ENCODE results near the gene CPXM2. TPM values are rescaled to one million over a fixed set of nuclear protein-coding genes. Genes with fewer than 3 reads are reported as not detected.

Gene CPXM2
- total and polyA plus RNA-seq, 2 experiments from 2014 or later: 3.7 to 4.9 TPM

- H3K27me3 ChIP-seq: peaks cover 7% of the 10 kb centered on the region
- TF ChIP-seq EZH2 (IDR thresholded peaks at IDR 0.05; ENCODE audit: borderline replicate concordance): no peak
- TF ChIP-seq CTCF (IDR thresholded peaks at IDR 0.05; ENCODE audit: poor library complexity): no peak
- no peak for TF ChIP-seq EZH2phosphoT487 (IDR thresholded peaks at IDR 0.05; ENCODE audit: low read depth, severe bottlenecking, unreplicated experiment)
- no peak for DNase-seq (ENCODE audit: low spot score)
- H4K20me1 ChIP-seq (ENCODE audit: insufficient read depth, poor library complexity, severe bottlenecking): no peaks in the 10 kb centered on the region
- H3K9me3 ChIP-seq (ENCODE audit: low read depth): no peaks in the 10 kb centered on the region
- no peaks in the 10 kb centered on the region for H3K4me1 ChIP-seq (ENCODE audit: insufficient read depth)
- H3K4me3 ChIP-seq: no peak overlapping the region
- no peak overlapping the region for H3K27ac ChIP-seq
- no peak overlapping the region for H3K4me2 ChIP-seq
- no peak overlapping the region for H2AFZ ChIP-seq
- H3K79me2 ChIP-seq: no peaks in the 10 kb centered on the region
- WGBS (ENCODE audit: low lambda C conversion rate, missing lambda C conversion rate): 71% methylated on average over 3 of the region's 3 CpGs
- H3K9me2 ChIP-seq (replicated peaks; ENCODE audit: insufficient read depth): no peaks in the 10 kb centered on the region
- no peaks in the 10 kb centered on the region for H3K36me3 ChIP-seq (replicated peaks; ENCODE audit: insufficient read depth, low read depth)
These were observed 108.3 kb downstream of the CPXM2 start for GRCh38 chr10:123783296-123783695.

GRCh38 chr10:123782549-123782948, 109.1 kb downstream of the CPXM2 start:
- no peaks in the 10 kb centered on the region for H3K36me3 ChIP-seq (replicated peaks; ENCODE audit: insufficient read depth, low read depth)
- TF ChIP-seq CTCF (IDR thresholded peaks at IDR 0.05; ENCODE audit: poor library complexity): no peak
- TF ChIP-seq EZH2phosphoT487 (IDR thresholded peaks at IDR 0.05; ENCODE audit: low read depth, severe bottlenecking, unreplicated experiment): no peak
- TF ChIP-seq EZH2 (IDR thresholded peaks at IDR 0.05; ENCODE audit: borderline replicate concordance): no peak
- no peak overlapping the region for H3K4me2 ChIP-seq
- no peaks in the 10 kb centered on the region for H3K79me2 ChIP-seq
- H2AFZ ChIP-seq: no peak overlapping the region
- H3K4me3 ChIP-seq: no peak overlapping the region
- no peak overlapping the region for H3K27ac ChIP-seq
- no peak for DNase-seq (ENCODE audit: low spot score)
- no peaks in the 10 kb centered on the region for H3K9me2 ChIP-seq (replicated peaks; ENCODE audit: insufficient read depth)
- H3K27me3 ChIP-seq: peaks cover 5% of the 10 kb centered on the region
- no peaks in the 10 kb centered on the region for H3K9me3 ChIP-seq (ENCODE audit: low read depth)
- no peaks in the 10 kb centered on the region for H3K4me1 ChIP-seq (ENCODE audit: insufficient read depth)
- 77% methylated on average over 5 of the region's 5 CpGs for WGBS (ENCODE audit: low lambda C conversion rate, missing lambda C conversion rate)
- H4K20me1 ChIP-seq (ENCODE audit: insufficient read depth, poor library complexity, severe bottlenecking): no peaks in the 10 kb centered on the region

- WGBS (ENCODE audit: low lambda C conversion rate, missing lambda C conversion rate): 35% methylated on average over 8 of the region's 8 CpGs
- no peak overlapping the region for H3K27ac ChIP-seq
- no peaks in the 10 kb centered on the region for H3K79me2 ChIP-seq
- no peaks in the 10 kb centered on the region for H3K36me3 ChIP-seq (replicated peaks; ENCODE audit: insufficient read depth, low read depth)
- H3K4me3 ChIP-seq: no peak overlapping the region
- no peak overlapping the region for H3K4me2 ChIP-seq
- TF ChIP-seq CTCF (IDR thresholded peaks at IDR 0.05; ENCODE audit: poor library complexity) (no peak), EZH2phosphoT487 (IDR thresholded peaks at IDR 0.05; ENCODE audit: low read depth, severe bottlenecking, unreplicated experiment) (no peak), EZH2 (IDR thresholded peaks at IDR 0.05; ENCODE audit: borderline replicate concordance) (no peak)
- H3K4me1 ChIP-seq (ENCODE audit: insufficient read depth): no peaks in the 10 kb centered on the region
- H2AFZ ChIP-seq: no peak overlapping the region
- no peaks in the 10 kb centered on the region for H3K9me2 ChIP-seq (replicated peaks; ENCODE audit: insufficient read depth)
- DNase-seq (ENCODE audit: low spot score): no peak
- no peaks in the 10 kb centered on the region for H4K20me1 ChIP-seq (ENCODE audit: insufficient read depth, poor library complexity, severe bottlenecking)
- H3K9me3 ChIP-seq (ENCODE audit: low read depth): no peaks in the 10 kb centered on the region
- H3K27me3 ChIP-seq: no peaks in the 10 kb centered on the region
These were observed 109.6 kb downstream of the CPXM2 start for GRCh38 chr10:123781956-123782500.
